Glomerular endothelial cell (primary cell): Measurements from ENCODE around the gene NSUN3. TPM values are rescaled to one million over a fixed set of nuclear protein-coding genes. Genes with fewer than 3 reads are reported as not detected.
"Not testable (repeated sequence)": the region's sequence is repeated elsewhere in the genome, so short reads cannot be mapped to it uniquely, and the experiment has no call there.

Experiments used
- DNase-seq: peaks from one replicate; pipeline ENCODE4 v3.0.0-alpha.2; 2011; ENCODE audit warnings: low read depth, low spot score; ENCODE audit errors: extremely low read depth
- total RNA-seq: library from RNA; depleted of rRNA; stranded (reverse); fragments of >200 nt; gene quantifications from 2 replicates; pipeline ENCODE4 v1.2.3, GENCODE V29; 2015

The NSUN3 gene
- total RNA-seq, 1 donor from 2014 or later, result 12.6 TPM

GRCh38 chr3:94066506-94067500 is 3.9 kb downstream of the NSUN3 start:
- peak; percentile 12 for DNase-seq

GRCh38 chr3:94069194-94069813 is 6.4 kb downstream of the NSUN3 start:
- DNase-seq, result no peak

GRCh38 chr3:94070341-94070911 is 7.6 kb downstream of the NSUN3 start:
- no peak for DNase-seq

- no peak for DNase-seq
Measured at GRCh38 chr3:94071713-94072284, 8.9 kb downstream of the NSUN3 start.

- DNase-seq, result no peak
Measured at GRCh38 chr3:94076055-94076454, 13.2 kb downstream of the NSUN3 start.

- DNase-seq, result not testable (repeated sequence)
Measured at GRCh38 chr3:94080552-94080951, 17.7 kb downstream of the NSUN3 start.

- no peak for DNase-seq
Measured at GRCh38 chr3:94081884-94082283, 19.0 kb downstream of the NSUN3 start.

GRCh38 chr3:94082391-94082937 is 19.6 kb downstream of the NSUN3 start:
- no peak for DNase-seq

- no peak for DNase-seq
Measured at GRCh38 chr3:94083261-94083660, 20.4 kb downstream of the NSUN3 start.

- no peak for DNase-seq
Measured at GRCh38 chr3:94089126-94089525, 26.3 kb downstream of the NSUN3 start.

- no peak for DNase-seq
Measured at GRCh38 chr3:94092086-94092485, 29.2 kb downstream of the NSUN3 start.

- no peak for DNase-seq
Measured at GRCh38 chr3:94093151-94093550, 30.3 kb downstream of the NSUN3 start.

- DNase-seq, result no peak
Measured at GRCh38 chr3:94095111-94095510, 32.2 kb downstream of the NSUN3 start.

GRCh38 chr3:94098452-94098851 is 35.6 kb downstream of the NSUN3 start:
- DNase-seq, result no peak

GRCh38 chr3:94099311-94099710 is 36.5 kb downstream of the NSUN3 start:
- no peak for DNase-seq

- DNase-seq, result no peak
Measured at GRCh38 chr3:94101860-94102259, 39.0 kb downstream of the NSUN3 start.

GRCh38 chr3:94106268-94106667 is 43.4 kb downstream of the NSUN3 start:
- DNase-seq, result no peak

GRCh38 chr3:94110232-94110631 is 47.4 kb downstream of the NSUN3 start:
- not testable (repeated sequence) for DNase-seq

- no peak for DNase-seq
Measured at GRCh38 chr3:94110854-94111253, 48.0 kb downstream of the NSUN3 start.

GRCh38 chr3:94114666-94115065 is 51.8 kb downstream of the NSUN3 start:
- no peak for DNase-seq

GRCh38 chr3:94115482-94115881 is 52.6 kb downstream of the NSUN3 start:
- no peak for DNase-seq
